GM18951 (cell line): Measurements from ENCODE around the gene FBXL5.

ENCODE experiments used
- POLR2A ChIP-seq: IDR thresholded peaks from 4 replicates; pipeline ENCODE4 v1.6.1; 2011; ENCODE audit warnings: mild to moderate bottlenecking; ENCODE audit not compliant: insufficient read length, insufficient read depth; ENCODE audit errors: extremely low read depth
- in situ Hi-C: fragments of 300-500 bp; cut with MboI; formaldehyde crosslinking; loops from one replicate; pipeline ENCODE4 v1.12.0; 2022; ENCODE audit warnings: low sequenced_read_pairs, mixed read lengths, inconsistent platforms; ENCODE audit not compliant: unreplicated experiment

The FBXL5 gene

DNA sequence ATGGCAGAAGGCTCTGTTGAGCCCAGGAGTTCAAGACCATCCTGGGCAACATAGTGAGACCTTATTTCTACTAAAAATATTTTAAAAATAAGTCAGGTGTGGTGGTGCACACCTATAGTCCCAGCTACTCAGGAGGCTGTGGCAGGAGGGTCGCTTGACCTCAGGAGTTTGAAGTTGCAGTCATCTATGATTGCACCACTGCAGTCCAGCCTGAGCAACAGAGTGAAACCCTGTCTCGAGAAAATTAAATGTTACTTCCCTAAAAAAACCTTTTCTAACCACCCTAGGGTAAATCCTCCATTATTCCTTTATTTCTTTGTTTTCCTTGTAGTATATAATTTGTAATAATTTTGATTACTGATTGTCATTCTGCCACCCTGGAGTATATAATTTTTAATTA, 34.4 kb upstream of the FBXL5 start:
- TF ChIP-seq POLR2A, result no peak
- in situ Hi-C loops, result no loop called here

DNA sequence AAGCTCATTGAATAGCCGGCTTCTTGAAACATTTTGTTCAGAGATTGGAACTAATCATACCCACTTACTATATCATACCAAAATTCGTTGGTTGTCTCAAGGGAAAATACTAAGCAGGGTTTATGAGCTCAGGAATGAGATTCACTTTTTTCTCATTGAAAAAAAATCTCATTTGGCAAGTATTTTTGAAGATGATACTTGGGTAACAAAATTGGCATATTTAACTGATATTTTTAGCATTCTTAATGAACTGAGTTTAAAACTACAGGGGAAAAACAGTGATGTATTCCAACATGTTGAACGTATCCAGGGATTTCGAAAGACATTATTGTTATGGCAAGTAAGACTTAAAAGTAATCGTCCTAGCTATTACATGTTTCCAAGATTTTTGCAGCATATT, 32.9 kb upstream of the FBXL5 start:
- TF ChIP-seq POLR2A, result no peak
- in situ Hi-C loops, result no loop called here

DNA sequence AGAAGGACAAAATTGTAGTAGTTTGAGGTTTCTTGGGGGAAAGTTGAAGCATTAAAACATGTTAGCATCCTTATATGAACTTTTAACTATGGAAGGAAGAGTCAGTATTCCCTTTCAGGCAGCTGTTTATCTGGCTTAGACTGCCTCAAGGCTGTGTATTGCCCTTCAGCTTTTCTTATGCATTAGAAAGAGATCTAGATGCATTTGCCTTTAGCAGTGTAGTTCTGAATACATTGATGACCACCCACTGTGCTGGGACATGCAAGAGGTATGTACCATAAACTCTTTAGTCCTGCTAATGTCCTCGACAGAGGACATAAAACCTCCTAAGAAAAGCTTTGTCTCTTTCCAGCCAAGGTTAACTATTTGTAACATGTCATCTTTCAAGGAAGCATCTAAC, 29.3 kb upstream of the FBXL5 start:
- in situ Hi-C loops, result no loop called here
- no peak for TF ChIP-seq POLR2A

DNA sequence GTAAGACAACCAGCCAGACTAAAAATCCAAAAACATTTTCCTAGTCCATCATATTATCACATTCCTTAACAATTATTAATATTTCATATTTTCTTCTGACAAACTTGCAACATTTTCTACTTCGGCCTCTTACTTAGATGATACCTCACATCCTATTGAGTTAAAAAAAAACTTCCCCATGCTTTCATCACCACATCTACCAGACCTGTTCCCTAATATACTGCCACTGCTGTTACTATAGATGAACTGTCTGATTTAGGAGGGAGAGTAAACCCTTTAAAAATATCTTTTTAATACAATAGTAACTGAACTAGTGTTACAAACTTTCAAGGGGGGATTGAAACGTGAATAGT, 28.0 kb upstream of the FBXL5 start:
- TF ChIP-seq POLR2A, result no peak

DNA sequence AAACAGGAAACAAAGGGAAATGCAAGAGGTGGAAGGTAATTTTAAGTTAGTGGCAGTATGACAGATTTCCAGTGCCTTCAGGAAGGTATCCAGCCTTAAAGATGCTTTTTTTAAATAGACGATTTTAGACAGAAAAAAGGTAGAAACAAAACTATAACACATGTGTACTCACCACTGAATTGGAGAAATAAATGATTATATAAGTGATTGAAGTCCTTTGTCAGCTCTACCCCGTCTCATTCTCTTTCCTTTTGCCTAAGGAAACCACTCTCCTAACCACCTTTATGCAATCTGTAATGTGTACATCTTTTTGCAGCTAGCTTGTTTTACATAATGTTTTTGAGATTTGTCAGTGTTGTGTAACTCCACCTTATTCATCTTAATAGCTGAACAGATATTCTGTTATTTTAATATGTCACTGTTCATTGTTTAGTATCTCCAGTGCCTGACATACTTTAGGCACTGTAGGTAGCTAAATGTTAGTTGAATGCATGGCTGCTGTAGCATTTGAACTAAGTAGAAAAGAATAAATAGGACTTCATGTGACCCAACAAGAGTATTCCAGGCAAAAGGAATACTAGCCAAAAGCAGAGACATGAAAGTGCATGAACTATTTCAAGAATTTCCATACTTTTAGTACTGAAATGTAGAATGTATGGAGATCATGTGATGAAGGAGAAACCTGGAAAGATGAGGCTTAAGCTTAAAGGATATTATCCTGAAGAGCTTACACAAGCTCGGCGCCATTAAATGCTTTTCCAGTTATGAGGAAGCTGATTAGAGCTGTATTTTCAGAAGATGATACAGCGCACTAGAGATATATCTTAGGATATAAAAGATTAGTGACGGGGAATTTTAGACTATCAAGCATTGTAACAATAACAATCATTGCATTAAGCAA, 27.3 kb upstream of the FBXL5 start:
- in situ Hi-C loops, result no loop called here
- no peak for TF ChIP-seq POLR2A

More for the DNA sequence above, 28.0 kb upstream of the FBXL5 start:
- in situ Hi-C loops, result no loop called here

DNA sequence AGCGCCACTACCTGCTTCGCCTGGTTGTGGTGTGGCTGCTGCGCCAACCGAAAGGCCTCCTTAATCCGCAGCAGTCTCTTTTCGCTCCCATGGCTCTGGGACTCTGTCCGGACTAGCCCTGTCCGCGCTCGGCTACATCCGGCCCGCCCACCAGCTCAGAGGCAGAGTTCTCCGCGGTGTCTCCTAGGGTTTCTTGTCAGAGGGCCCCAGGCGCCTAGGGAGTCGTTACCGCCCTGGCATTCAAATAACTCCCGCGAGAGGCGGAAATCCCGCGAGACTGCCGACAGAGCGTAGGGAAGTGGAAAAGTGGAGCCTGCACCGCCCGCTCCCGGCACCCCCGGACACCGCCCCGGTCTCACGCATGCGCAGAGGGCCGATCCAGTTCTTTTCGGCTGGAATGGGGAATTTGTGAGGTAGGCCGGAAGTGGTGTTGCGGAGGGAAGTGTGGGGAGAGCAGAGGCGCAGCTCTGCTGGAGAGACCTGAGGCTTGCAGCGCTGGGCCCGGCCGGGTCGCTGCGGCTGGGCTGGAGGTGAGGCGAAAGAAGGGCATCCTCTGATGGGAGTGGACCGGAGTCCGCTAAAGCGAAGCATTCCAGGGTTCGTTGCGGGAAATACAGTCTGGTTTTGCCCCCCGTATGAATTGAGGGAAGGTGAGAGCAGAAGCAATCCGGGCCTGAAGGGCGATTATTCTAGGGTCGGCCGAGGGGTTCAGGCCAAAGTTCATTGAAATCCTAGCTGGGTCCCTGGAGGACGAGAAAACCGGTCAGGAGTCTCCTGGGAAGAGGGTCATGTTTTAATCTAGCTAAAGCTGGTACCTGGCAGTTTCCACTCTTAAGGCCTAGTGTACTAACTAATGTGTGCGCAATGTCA, 26.4 kb upstream of the FBXL5 start, which contains the start of gene FAM200B:
TSS of gene FAM200B (plus strand) at position 456 of the 870 bp plus-strand sequence. CDS start 5,151 bp downstream, outside the sequence.
- in situ Hi-C loops, result no loop called here
- TF ChIP-seq POLR2A, result peak; percentile 88

DNA sequence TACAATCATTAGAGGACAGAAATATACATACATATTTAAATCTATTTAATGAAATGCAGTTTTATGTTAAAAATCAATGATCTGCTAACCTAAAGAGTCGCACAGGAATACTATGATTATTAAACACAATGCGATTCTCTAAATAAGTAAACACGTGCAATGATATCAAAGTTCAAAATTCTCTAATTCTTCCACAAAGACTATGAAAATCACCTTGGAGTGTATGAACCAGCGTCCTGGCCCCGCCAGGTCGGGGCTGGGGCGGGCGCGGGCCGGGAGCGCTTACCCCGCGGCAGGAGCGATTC, 25.9 kb upstream of the FBXL5 start:
- TF ChIP-seq POLR2A, result no peak
- in situ Hi-C loops, result no loop called here

DNA sequence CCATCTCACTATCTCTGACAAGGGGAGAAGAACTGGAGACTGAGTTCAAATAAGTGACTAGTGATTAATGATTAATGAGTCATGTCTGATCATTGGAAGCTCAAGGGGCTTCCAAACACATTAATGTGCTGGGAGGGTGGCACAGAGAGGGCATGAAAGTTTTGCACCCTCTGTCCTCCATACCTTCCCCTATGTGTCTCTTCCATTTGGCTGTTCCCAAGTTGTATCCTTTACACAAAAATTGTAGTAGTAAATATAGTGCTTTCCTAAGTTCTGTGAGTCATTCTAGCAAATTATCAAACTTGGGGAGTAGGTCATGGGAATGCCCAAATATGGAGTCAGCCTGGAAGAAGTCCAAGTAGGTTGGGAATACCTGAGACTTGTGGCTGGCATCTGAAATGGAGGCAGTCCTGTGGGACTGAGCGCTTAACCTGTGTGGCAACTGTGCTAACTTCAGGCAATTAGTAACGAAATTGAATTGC, 22.4 kb upstream of the FBXL5 start:
- in situ Hi-C loops, result no loop called here
- TF ChIP-seq POLR2A, result no peak

DNA sequence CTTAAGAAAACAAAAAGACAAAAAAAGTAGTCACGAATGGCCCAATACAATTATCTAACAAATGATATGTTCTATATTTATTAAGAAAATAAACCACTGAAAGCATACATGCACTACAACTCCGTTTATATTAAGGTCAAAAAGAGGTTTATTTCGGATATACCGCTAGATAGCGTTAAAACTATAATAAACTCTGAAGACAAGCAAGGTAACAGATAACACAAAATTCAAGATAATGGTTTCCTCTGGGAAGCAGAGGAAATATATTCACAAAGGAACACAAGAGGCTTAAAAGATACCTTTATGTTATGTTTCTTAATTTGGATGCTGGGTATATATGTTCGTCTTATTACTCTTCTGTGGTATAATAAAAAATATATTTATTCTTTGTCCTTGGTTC, 21.7 kb upstream of the FBXL5 start:
- in situ Hi-C loops, result no loop called here

DNA sequence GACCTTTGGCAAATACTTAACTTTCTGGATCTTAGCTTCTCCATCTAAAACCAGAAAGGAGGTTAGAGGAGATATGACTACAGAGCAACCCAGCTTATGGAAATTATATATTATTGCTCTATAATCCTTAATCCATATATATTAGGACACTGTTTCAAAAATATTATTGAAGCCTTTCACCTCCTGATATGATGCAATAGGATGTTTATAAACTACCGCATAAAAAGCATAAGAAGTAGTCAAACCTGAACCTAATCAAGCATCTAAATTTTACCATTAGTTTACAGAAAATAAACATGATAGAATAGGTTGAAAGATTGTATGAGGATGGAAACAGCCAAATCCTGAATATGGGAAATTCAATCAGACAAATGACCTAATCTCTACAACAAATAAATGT, 20.9 kb upstream of the FBXL5 start:
- no peak for TF ChIP-seq POLR2A
- in situ Hi-C loops, result no loop called here

More for the DNA sequence above, 21.7 kb upstream of the FBXL5 start:
- no peak for TF ChIP-seq POLR2A

DNA sequence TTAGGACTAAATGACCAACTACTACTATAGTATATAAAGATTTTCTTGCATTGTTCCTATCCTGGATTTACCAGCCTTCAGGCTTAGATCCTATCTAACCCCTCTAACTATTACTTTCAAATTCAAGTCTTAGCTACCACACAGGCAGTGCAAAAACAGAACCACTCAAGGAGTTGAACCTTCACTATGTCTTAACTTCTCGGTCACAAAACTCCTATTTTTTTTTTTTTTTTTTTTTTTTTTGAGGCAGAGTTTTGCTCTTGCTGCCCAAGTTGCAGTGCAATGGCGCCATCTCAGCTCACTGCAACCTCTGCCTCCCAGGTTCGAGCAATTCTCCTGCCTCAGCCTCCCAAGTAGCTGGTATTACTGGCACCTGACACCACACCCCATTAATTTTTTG, 20.2 kb upstream of the FBXL5 start:
- in situ Hi-C loops, result no loop called here
- TF ChIP-seq POLR2A, result no peak

DNA sequence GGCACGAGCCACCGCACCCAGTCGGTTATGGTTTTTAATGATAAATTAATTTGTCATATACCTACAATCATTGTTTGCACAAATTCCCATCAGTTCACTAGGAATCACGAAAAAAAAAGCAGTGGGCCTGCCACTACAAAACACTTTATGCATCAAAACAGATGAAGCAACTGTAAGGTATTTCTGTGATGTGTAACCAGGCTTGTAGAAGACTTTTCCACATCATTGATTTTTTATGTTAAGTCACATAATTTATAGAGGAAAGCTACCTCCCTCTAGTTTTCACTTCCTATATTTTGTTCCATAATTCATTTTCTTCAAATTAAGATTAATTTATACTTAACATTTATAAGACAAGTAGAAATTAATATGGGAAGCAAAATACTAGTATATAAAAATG, 19.8 kb upstream of the FBXL5 start:
- in situ Hi-C loops, result loop anchor here (25.0 kb wide), 1 partner anchor 438 kb away; no protein-coding TSS in a partner anchor
- TF ChIP-seq POLR2A, result no peak

DNA sequence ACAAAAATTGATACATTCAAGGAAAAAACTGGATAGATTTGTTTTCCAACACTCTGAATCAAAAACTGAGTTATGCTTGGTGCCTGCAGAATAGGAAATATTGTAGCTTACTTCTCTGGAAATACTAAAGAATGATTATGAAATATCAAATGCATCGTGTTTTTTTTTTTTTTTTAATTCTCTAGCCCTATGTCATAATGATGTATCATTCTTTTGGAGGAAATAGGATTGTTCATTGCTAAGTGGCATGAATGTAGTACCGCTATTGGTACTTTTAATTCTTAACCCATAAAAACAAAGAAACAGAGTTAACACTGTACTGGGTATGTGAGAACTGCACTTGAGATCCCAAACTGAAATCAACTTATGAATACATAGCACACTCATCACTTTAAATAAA, 18.9 kb upstream of the FBXL5 start:
- in situ Hi-C loops, result loop anchor here (25.0 kb wide), 1 partner anchor 437 kb away; no protein-coding TSS in a partner anchor
- TF ChIP-seq POLR2A, result no peak
